ENCODE data around the gene KRT86.

GRCh38 chr12:52321418-52321817, 47.0 kb downstream of the KRT86 start:
- TF ChIP-seq CTCF (IDR thresholded peaks at IDR 0.05) (no peak), POLR2A (IDR thresholded peaks at IDR 0.05) (no peak)
